CD4-positive, alpha-beta T cell (primary cell): ENCODE results near the gene MAP7D1. TPM values are rescaled to one million over a fixed set of nuclear protein-coding genes. Genes with fewer than 3 reads are reported as not detected.

Experiments used
- ATAC-seq: fragments of 200-7000 bp; cut with Tn5 transposase; one replicate; pipeline ENCODE4 v1.10.0; 2022; ENCODE audit warnings: mild to moderate bottlenecking; ENCODE audit not compliant: poor library complexity
- CTCF ChIA-PET: fragments of 350-600 bp; sonication (Branson Sonifier 250); formaldehyde crosslinking; loops from one replicate; lab custom pipeline; 2021; ENCODE audit warnings: antibody characterized with exemption, inconsistent platforms; lab: Charles Lee
- POLR2A ChIA-PET: fragments of 350-600 bp; sonication (Branson Sonifier 250); formaldehyde crosslinking; loops from one replicate; lab custom pipeline; 2021; ENCODE audit warnings: antibody characterized with exemption, inconsistent platforms; lab: Charles Lee
- DNase-seq, 14 experiments: peaks; one replicate each; pipeline ENCODE4 v3.0.0-alpha.2; 2013 to 2020; ENCODE audit warnings: mixed read lengths in 2 of 14
- H3K27ac ChIP-seq, 2 donors: one replicate each; pipeline versions ENCODE4 v1.5.1 to v1.7.0; 2013; ENCODE audit warnings: low read length in 2 of 2, low read depth in 1 of 2, mild to moderate bottlenecking in 1 of 2
- H3K27me3 ChIP-seq, 2 experiments: 1 replicate in 1 of 2; 2 replicates in 1 of 2; pipeline versions ENCODE4 v1.6.1 to v1.7.0; 2013; ENCODE audit warnings: low read length in 2 of 2, control low read depth in 1 of 2, mild to moderate bottlenecking in 1 of 2, moderate library complexity in 1 of 2; ENCODE audit not compliant: insufficient read depth in 2 of 2, control insufficient read depth in 1 of 2
- H3K36me3 ChIP-seq: one replicate; pipeline ENCODE4 v1.6.1; 2013; ENCODE audit warnings: low read length, control low read depth; ENCODE audit not compliant: insufficient read depth
- H3K4me1 ChIP-seq: one replicate; pipeline ENCODE4 v1.6.1; 2013; ENCODE audit warnings: low read length, control low read depth; ENCODE audit not compliant: insufficient read depth
- H3K4me3 ChIP-seq: one replicate; pipeline ENCODE4 v1.5.1; 2013; ENCODE audit warnings: mild to moderate bottlenecking, low read length, moderate library complexity
- H3K9me3 ChIP-seq, 2 experiments: 1 replicate in 1 of 2; 2 replicates in 1 of 2; pipeline versions ENCODE4 v1.6.1 to v1.7.0; 2013; ENCODE audit warnings: low read length in 2 of 2, mild to moderate bottlenecking in 2 of 2, control low read depth in 1 of 2, moderate library complexity in 1 of 2; ENCODE audit not compliant: control insufficient read depth in 1 of 2, insufficient read depth in 1 of 2
- H3K27ac Mint-ChIP-seq: one replicate; pipeline ENCODE4 v1.8.0; 2020; ENCODE audit warnings: mixed read lengths
- H3K27me3 Mint-ChIP-seq: one replicate; pipeline ENCODE4 v1.8.0; 2021; ENCODE audit warnings: mixed read lengths
- H3K36me3 Mint-ChIP-seq: one replicate; pipeline ENCODE4 v1.8.0; 2021; ENCODE audit warnings: low read depth, mixed read lengths
- H3K4me1 Mint-ChIP-seq: one replicate; pipeline ENCODE4 v1.8.0; 2021; ENCODE audit warnings: low read depth, mixed read lengths
- H3K4me3 Mint-ChIP-seq: one replicate; pipeline ENCODE4 v1.8.0; 2020; ENCODE audit warnings: mild to moderate bottlenecking, mixed read lengths
- H3K9me3 Mint-ChIP-seq: one replicate; pipeline ENCODE4 v1.8.0; 2020; ENCODE audit warnings: mixed read lengths
- CTCF ChIP-seq: fragments of 200-600 bp; IDR thresholded peaks from one replicate; pipeline ENCODE4 v1.8.0; 2022; ENCODE audit warnings: antibody characterized with exemption, mild to moderate bottlenecking
- intact Hi-C, 2 experiments: fragments of 100-400 bp; cut with DNase I in 1 of 2; cut with micrococcal nuclease in 1 of 2; formaldehyde crosslinking; loops; one replicate each; pipeline versions ENCODE4 v1.15.1 to v1.9.0; 2023 to 2025; cut with DNase I, micrococcal nuclease
- total RNA-seq, 174 experiments: library from RNA in 2 of 174; stranded (reverse) in 2 of 174; gene quantifications; one replicate each; pipeline ENCODE4 v1.2.3 and lab custom pipeline; 2021 to 2026

Gene MAP7D1
- total RNA-seq, 2 experiments from 2014 or later, result 156 to 163 TPM

GRCh38 chr1:36124404-36125128 lies 31.4 kb upstream of the MAP7D1 start:
- H3K4me3 ChIP-seq, result no peak overlapping the region
- ChIA-PET POLR2A (no interaction called here), CTCF (no interaction called here)
- peak overlapping the region; percentile 57 for H3K4me3 Mint-ChIP-seq
- H3K27ac Mint-ChIP-seq, result no peak overlapping the region
- ATAC-seq (no peak), DNase-seq (no peak)
- peaks cover 19 to 24% of the 10 kb centered on the region in 2 experiments for H3K27me3 ChIP-seq
- no peaks in the 10 kb centered on the region for H3K36me3 Mint-ChIP-seq
- H3K27me3 Mint-ChIP-seq, result peaks cover 48% of the 10 kb centered on the region
- no peak overlapping the region for H3K27ac ChIP-seq
- peaks cover 27% of the 10 kb centered on the region for H3K4me1 Mint-ChIP-seq
- H3K36me3 ChIP-seq, result no peaks in the 10 kb centered on the region
- H3K9me3 ChIP-seq, result peaks cover 0 to 3% of the 10 kb centered on the region in 2 experiments
- no peak for TF ChIP-seq CTCF
- intact Hi-C loops, result no loop called here
- peaks cover 16% of the 10 kb centered on the region for H3K4me1 ChIP-seq
- no peaks in the 10 kb centered on the region for H3K9me3 Mint-ChIP-seq

GRCh38 chr1:36125129-36125991 lies 30.6 kb upstream of the MAP7D1 start, which contains the start of gene COL8A2:
TSS of gene COL8A2 (minus strand) at chr1:36125222. CDS start at chr1:36100242, 24,980 bp downstream.
- peaks cover 16% of the 10 kb centered on the region for H3K4me1 ChIP-seq
- intact Hi-C loops, result no loop called here

More at GRCh38 chr1:36125129-36125991, 30.6 kb upstream of the MAP7D1 start, which contains the start of gene COL8A2:
- Histone ChIP-seq H3K27me3 (peaks cover 19 to 24% of the 10 kb centered on the region in 2 experiments), H3K9me3 (peaks cover 0 to 3% of the 10 kb centered on the region in 2 experiments), H3K27ac (no peak within 1 kb of the TSS), H3K4me3 (no peak within 1 kb of the TSS), H3K36me3 (no peaks in the 10 kb centered on the region)
- no peak for TF ChIP-seq CTCF
- H3K36me3 Mint-ChIP-seq, result no peaks in the 10 kb centered on the region
- no peaks in the 10 kb centered on the region for H3K9me3 Mint-ChIP-seq
- POLR2A ChIA-PET, result no interaction called here
- peaks cover 27% of the 10 kb centered on the region for H3K4me1 Mint-ChIP-seq
- no peak for DNase-seq
- H3K4me3 Mint-ChIP-seq, result peak within 1 kb of the TSS; percentile 57
- peaks cover 44% of the 10 kb centered on the region for H3K27me3 Mint-ChIP-seq
- no peak within 1 kb of the TSS for H3K27ac Mint-ChIP-seq
- ATAC-seq, result peak; percentile 39
- CTCF ChIA-PET, result no interaction called here
